GM21529 (cell line): ENCODE data around the gene TSC2.

ENCODE experiments used
- ATAC-seq: cut with Tn5 transposase; IDR thresholded peaks from one replicate; pipeline ENCODE4 v1.9.1; 2021; ENCODE audit not compliant: unreplicated experiment

Gene TSC2

DNA sequence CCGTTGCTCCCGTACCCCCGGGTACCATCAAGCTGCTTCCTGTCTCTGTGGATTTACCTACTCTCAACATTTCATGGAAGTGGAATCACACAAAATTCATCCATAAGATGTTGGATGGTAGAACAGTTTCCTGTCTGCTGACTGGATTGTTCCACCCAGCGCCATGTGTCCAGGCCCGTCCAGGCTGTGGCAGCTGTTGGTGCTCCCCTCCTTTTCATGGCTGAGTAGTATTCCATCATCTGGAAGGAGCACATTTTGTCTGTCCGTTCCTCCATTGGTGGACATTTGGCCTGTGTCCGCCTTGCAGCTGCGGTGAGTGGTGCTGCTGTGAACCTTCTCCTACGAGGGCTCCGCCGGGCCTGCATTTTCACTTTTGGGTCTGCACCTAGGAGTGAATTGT lies 18.4 kb downstream of the TSC2 start:
- ATAC-seq = no peak

- no peak for ATAC-seq
Measured at GRCh38 chr16:2070576-2071453, 23.0 kb downstream of the TSC2 start.

DNA sequence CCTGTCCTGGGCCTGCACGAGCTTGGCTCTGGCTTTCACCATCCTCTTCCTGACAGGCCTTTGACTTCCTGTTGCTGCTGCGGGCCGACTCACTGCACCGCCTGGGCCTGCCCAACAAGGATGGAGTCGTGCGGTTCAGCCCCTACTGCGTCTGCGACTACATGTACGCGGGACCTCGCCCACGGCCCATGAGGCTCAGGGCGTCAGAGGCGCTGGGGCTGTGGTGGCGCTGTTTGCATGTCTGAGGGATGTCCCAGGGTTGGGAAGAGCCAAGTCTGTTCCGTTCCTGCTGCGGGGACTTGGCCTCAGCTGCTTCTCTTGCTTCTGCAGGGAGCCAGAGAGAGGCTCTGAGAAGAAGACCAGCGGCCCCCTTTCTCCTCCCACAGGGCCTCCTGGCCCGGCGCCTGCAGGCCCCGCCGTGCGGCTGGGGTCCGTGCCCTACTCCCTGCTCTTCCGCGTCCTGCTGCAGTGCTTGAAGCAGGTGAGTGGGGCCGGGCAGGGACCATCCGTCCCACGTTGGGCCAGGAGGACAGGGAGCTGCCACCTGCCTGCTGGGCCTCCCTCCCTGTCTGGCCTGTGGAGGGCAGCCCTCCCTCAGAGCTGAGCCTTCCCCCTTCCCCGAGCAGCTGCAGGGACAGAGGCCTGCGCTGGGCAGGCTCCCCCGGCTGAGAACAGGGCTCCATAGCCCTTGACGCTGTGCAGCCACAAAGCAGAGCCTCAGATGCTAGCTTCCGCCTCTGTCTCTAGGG lies 23.8 kb downstream of the TSC2 start:
- ATAC-seq = no peak

GRCh38 chr16:2072926-2073325 lies 25.1 kb downstream of the TSC2 start:
- no peak for ATAC-seq

DNA sequence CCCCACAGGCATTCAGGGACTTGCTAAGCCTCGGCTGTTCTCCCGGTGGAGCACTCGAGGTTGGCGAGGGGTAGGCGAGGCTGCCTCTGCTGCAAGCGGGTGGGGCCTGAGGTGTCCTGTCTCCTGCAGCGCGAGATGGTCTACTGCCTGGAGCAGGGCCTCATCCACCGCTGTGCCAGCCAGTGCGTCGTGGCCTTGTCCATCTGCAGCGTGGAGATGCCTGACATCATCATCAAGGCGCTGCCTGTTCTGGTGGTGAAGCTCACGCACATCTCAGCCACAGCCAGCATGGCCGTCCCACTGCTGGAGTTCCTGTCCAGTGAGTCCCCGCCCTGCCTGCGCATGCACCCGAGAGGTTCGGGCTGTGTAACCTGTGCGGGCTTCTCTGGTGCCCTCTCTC lies 26.3 kb downstream of the TSC2 start:
- no peak for ATAC-seq

DNA sequence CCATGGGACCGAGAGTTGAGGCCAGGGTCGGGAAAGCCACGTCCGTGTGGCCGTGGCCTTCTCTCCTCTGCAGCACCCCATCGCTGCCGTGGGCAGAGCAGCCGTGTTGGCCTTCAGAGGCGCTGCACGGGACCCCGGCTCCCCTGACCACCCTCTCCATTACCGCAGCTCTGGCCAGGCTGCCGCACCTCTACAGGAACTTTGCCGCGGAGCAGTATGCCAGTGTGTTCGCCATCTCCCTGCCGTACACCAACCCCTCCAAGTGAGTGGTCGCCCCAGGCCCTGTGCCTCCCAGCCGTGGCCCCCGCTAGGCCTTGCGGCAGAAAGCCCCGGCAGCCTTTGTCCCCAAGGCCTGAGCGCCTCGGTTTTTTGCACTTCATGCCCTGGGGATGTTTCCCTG lies 27.8 kb downstream of the TSC2 start:
- no peak for ATAC-seq

DNA sequence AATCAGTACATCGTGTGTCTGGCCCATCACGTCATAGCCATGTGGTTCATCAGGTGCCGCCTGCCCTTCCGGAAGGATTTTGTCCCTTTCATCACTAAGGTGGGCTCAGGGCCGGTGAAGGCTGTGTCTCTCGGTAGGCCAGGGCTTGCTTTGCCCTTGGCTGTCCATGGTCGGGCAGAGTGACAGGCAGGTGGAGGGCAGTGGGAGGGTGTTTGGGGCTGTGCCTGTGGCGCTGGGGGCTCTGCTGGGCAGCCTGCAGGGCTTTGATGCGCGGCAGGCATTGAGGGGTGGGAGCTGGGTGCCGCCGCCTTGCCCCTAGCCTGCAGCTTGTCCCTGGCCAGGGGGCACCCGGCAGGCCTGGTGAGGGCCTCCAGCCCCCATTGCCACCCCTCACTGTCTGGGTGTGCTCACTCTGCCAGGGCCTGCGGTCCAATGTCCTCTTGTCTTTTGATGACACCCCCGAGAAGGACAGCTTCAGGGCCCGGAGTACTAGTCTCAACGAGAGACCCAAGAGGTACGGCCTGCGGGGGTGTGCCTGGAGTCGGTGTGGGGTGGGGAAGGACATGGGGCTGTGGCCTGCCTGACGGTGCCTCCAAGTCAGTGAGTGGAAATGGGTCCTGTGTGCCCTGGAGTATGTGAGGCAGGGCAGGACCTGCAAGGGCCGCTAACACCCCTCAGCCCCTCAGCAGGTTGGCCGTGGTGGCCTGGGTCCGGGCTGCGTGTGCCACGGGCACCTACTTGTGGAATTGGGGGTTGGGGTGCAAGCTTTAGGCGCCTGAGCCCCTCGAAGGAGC lies 28.5 kb downstream of the TSC2 start:
- no peak for ATAC-seq

DNA sequence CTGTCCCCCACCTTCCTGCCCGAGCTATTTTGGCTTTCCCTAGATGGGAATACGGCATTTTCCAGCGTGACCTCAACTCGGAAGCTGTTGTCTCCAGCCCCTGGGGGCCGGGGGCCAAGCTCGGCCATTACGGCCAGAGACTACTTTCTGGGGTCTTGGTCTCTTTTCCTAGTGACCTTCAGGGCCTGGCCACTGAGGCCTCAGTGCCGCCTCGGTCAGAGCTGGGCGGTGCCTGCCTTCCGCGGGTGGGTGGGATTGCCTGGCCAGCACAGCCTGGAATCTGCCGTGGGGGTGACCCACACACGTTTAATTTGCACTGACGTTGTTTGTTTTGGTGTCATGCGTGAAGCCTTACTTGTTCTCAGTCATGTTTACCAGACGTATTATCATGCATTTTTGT lies 29.2 kb downstream of the TSC2 start:
- no peak for ATAC-seq

- no peak for ATAC-seq
Measured at GRCh38 chr16:2077696-2078095, 29.9 kb downstream of the TSC2 start.

GRCh38 chr16:2078096-2078495 lies 30.3 kb downstream of the TSC2 start:
- no peak for ATAC-seq

DNA sequence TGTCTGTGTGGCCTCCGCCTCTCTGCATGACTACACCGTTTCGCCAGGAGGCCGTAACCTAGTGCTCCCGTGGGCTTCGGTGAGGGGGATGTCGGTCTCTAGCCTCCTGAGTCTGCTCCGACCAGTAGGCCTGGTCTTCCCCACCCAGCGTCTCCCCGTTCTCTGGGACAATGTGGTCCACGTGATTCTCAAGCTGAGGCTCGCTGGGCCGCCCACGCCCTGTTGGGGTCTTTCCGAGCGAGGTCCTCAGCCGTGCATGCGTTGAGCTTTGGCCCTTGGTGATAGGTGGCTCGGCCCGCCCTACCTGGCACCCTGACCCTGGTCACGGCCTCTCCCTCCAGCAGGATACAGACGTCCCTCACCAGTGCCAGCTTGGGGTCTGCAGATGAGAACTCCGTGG lies 30.9 kb downstream of the TSC2 start:
- ATAC-seq = no peak

DNA sequence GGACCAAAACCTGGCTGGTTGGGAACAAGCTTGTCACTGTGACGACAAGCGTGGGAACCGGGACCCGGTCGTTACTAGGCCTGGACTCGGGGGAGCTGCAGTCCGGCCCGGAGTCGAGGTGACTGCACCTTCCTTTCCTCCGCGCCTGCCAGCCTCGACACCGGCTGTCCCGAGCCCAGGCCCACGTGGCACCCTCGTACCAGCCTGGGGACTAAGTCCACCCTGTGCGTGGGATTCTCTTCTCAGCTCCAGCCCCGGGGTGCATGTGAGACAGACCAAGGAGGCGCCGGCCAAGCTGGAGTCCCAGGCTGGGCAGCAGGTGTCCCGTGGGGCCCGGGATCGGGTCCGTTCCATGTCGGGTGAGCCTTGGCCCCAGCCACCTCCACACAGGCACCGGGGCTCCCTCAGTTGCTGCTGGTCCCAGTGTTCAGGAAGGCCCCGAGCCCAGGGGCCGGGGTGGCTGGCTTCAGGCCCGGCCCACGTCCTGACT lies 31.6 kb downstream of the TSC2 start:
- ATAC-seq = no peak

- ATAC-seq = no peak
Measured at GRCh38 chr16:2079991-2080390, 32.2 kb downstream of the TSC2 start.

- no peak for ATAC-seq
Measured at GRCh38 chr16:2081201-2082084, 33.7 kb downstream of the TSC2 start.

DNA sequence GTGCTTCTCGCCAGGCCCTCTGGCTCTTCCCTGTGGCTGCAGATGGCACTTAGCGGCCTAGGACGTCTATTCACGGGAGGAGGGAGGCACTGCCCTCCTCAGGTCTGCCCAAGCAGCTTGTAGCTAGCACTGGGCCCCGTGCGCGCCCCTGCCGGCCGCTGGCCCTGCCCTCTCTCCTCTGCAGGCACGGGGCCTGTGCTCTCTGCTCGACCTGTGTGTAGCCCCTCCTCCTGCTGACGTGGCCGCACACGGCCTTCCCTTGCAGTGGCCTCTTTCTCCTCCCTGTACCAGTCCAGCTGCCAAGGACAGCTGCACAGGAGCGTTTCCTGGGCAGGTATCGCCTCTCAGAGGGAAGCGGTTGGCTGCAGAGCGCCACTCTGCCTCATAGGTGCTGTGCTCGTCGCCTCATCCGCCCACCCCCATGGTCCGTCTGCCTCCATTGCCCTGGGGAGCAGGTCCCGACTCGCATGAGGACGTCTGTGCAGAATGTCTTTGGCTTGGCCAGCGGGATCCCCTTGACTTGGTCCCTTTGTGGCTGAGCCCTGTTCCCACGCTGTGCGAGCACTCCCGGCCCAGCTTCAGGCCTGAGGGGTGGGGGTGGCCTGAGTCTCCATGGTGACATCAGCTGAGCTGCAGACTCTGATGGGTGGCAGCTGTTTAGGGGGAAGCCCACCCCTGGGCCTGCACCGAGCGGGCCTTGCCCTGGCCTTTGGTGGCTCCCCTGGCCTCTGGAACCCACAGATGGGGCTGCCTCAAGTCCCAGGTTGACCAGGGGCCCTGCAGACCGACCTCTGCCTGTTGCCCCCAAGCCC lies 34.6 kb downstream of the TSC2 start:
- ATAC-seq = no peak

DNA sequence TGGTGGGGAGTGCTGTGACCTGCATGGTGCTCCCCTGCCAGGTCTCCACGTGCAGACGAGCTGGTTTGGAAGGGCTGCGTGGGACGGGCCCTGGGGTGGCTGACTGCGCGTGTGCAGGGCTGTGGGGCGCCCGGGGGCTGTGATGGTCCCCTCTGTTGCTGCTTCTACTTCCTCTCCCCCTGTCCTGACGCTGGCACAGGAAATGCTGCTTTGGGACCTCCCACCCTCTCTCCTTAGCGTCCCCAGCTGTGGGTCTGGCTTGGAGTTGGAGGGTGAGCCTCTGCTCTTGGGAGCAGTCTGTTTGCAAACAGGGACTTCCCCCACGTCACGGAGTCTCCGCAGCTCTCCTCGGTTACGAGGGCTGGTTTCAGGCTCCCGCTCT lies 35.2 kb downstream of the TSC2 start:
- ATAC-seq = no peak

DNA sequence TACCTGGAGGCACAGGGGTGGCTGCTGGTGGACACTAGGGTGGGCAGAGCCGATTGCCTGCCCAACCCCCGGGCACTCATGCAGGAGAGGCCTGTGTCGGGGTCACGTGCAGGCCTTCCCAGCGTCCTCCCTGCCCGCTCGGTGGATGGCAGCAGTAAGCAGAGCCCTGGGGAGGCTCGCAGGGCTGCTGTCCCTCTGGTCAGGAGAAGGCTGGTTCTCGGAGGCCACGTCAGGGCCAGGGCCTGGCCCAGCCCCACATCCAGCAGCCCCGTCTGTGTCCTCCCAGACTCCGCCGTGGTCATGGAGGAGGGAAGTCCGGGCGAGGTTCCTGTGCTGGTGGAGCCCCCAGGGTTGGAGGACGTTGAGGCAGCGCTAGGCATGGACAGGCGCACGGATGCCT lies 35.6 kb downstream of the TSC2 start:
- ATAC-seq = no peak

DNA sequence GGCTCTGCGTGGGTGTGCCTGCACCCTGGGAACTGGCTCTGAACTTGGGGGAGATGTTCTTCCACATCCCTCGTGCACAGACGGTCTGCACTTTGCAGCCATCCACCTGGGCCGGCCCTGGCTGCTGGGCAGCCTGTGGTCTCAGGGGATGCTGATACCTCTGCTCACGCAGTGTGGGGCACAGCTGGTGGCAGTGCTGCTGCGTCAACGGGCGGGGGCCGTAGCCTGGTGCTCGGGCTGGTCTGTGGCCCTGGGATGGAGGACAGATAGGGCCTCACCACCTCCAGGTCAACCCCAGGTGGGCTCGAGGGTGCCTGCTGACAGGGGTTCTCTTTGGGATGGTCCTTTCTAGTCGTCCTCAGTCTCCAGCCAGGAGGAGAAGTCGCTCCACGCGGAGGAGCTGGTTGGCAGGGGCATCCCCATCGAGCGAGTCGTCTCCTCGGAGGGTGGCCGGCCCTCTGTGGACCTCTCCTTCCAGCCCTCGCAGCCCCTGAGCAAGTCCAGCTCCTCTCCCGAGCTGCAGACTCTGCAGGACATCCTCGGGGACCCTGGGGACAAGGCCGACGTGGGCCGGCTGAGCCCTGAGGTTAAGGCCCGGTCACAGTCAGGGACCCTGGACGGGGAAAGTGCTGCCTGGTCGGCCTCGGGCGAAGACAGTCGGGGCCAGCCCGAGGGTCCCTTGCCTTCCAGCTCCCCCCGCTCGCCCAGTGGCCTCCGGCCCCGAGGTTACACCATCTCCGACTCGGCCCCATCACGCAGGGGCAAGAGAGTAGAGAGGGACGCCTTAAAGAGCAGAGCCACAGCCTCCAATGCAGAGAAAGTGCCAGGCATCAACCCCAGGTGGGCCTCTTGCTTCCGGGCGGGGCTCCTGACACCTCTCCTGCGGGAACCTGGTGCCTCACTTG lies 36.3 kb downstream of the TSC2 start:
- ATAC-seq = no peak
